NCI-H774 (cell line): ENCODE measurements around the gene TMC7.

Experiments used
- DNase-seq: peaks from one replicate; lab custom pipeline; 2025; lab: John Stamatoyannopoulos, UW

TMC7 gene

GRCh38 chr16:19089410-19089955 is 105.7 kb downstream of the TMC7 start:
- DNase-seq: no peak

DNA sequence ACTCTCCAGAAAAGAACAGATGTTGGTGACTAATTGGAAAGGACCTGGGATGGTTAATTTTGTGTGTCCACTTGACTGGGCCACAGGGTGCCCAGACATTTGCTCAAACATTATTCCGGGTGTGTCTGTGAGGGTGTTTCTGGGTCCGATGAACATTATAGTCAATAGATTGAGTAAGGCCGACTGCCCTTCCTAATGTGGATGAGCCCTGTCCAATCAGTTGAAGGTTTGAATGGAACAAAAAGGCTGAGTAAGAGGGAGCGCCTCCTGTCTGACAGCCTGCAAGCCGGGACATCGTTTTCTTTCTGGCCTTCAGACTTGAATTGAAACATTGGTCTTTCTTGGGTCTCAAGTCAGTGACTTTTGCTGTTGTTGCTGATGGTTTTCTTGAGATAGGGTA is 107.2 kb downstream of the TMC7 start:
- DNase-seq: no peak

- DNase-seq: no peak
Measured at GRCh38 chr16:19092653-19093410, 109.1 kb downstream of the TMC7 start.

DNA sequence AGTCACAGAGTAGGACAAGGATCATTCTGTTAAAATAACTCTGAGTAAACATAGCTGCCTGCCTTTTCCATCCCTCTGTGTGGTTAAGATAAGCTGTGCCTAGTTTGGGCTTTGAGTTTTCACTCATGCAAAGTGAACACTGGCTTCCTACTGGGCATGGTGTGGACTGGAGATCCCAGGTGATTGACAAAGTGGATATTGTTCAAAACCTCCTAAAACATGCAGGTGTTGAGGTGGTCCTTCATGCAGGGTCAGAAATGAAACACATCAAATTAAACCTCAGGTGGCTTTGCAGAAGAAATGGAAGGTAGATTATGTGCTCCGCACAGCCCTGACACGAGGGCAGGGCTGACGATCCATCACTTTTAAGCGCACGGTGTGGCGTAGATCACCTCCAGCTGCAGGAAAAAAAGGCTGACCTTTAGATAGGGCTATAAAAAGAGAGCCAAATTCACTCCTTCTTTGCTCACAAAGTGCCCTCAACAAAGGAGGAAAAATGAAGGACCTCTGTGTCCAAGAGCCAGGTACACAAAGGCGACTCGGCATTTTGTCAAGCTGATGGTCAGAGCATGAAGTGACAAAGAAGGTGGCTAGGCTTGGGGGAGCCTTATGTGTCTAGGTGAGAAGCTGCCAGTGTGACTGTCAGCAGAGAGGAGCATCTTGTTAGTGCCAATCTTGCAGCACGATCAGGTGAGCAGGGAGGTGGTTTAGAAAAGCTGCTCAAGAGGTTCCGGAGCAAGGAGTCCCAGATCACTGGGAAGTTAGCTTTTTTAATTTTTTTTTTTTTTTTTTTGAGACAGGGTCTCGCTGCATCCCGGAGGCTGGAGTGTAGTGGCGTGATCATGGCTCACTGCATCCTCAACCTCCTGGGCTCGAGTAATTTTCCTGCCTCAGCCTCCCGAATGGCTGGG is 110.2 kb downstream of the TMC7 start:
- no peak for DNase-seq

DNA sequence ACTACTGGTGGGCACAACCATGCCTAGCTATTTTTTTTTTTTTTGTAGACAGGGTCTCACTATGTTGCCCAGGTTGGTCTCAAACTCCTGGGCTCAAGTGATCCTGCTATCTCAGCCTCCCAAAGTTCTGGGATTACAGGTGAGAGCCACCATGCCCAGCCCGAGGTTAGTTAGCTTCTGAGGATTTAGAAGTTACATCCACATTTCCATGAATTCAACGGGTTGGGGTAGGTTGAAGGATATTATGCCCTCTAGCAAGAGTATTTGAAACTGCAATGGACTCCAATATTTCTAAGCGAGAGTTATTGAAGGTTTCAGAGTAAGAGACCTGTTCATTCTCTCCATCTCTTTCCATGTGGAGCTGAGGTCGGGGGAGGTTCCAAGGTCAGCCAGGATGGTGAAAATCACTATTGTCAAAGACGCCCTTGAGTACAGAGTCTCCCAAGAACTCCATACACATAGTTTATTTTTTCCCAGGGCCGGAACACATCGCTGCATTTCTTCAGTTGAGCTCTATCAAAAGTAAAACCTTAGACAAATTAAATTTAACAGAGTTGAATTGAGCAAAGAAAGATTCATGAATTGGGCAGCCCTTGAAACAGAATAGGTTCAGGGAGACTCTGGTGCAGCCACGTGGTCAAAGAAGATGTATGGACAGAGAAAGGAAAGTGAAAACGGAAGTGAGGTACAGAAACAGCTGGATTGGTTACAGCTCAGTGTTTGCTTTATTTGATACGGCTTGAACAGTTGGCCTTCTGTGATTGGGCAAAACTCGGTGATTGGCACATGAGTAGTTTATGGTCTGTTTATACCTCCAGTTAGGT is 111.0 kb downstream of the TMC7 start:
- DNase-seq: no peak

DNA sequence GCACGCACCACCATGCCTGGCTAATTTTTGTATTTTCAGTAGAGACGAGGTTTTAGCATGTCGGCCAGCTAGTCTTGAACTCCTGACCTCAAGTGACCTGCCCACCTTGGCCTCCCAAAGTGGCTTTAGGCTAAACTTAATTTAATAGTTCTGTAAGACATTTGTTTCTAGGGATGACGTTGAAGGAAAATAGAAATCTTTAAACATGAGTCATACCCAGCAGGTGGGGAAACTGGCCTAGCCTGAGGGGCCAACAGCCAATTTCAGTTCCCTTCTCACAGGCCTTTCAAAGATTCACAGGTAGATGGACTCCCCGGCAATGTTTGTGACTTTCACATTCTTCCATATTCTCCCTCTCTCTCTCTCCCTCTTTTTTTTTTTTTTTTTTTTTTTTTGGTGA is 111.9 kb downstream of the TMC7 start:
- DNase-seq: no peak

- no peak for DNase-seq
Measured at GRCh38 chr16:19098173-19098572, 114.4 kb downstream of the TMC7 start.

GRCh38 chr16:19102187-19102872 is 118.6 kb downstream of the TMC7 start:
- no peak for DNase-seq

GRCh38 chr16:19104607-19105006 is 120.9 kb downstream of the TMC7 start:
- DNase-seq: no peak

DNA sequence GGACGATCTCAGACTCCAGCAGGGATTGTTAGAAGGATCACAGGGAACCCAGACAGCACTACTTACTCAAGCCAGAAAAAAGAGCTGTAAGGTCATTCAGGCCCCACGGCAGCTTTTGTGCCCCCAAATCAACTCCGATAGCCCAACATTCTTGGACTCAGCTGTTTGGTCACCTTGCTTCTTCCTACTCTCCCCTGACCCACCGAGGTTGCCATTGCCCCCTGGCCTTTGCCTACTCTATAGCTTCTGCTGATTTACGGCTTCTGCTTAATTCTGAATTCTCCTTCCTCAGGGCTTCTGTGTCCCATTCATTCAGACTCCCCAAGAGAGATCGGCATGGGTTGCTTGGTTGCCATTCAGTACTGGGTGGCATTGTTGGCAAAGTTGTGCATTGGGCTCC is 121.4 kb downstream of the TMC7 start:
- DNase-seq: no peak

DNA sequence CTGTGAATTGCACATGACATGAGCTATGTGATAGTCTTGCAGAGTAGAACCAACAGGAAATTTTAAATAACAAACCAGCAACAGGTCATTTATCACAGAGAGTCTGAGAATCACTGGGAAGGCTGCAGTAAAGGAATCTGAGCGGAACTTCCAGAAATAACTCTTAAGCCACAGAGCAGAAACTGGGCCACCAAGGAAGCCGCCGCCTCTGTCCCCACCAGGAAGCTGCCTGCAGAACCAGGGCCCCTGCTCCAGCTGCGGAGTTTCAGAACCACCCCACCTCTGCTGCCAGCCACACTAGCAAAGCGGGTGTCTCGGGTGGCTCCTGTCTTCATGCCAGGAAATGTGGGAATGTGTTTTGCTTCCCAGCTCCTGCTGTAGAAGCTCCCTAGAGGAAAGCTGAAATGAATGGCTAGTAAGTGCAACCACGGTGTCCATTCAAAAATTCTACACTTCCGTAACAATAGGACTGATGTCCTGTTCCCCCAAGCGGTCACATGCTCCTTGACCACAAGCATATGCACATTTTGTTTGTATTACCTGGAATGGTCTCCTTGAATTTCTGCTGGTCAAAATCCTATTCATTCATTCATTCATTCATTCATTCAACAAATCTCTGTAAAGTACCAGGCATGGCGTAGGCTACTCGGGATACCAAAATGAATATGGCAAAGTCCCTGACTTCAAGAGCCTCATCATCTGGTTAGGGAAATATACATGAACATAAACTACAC is 122.3 kb downstream of the TMC7 start:
- DNase-seq: no peak

- DNase-seq: no peak
Measured at GRCh38 chr16:19106625-19107020, 122.9 kb downstream of the TMC7 start.

DNA sequence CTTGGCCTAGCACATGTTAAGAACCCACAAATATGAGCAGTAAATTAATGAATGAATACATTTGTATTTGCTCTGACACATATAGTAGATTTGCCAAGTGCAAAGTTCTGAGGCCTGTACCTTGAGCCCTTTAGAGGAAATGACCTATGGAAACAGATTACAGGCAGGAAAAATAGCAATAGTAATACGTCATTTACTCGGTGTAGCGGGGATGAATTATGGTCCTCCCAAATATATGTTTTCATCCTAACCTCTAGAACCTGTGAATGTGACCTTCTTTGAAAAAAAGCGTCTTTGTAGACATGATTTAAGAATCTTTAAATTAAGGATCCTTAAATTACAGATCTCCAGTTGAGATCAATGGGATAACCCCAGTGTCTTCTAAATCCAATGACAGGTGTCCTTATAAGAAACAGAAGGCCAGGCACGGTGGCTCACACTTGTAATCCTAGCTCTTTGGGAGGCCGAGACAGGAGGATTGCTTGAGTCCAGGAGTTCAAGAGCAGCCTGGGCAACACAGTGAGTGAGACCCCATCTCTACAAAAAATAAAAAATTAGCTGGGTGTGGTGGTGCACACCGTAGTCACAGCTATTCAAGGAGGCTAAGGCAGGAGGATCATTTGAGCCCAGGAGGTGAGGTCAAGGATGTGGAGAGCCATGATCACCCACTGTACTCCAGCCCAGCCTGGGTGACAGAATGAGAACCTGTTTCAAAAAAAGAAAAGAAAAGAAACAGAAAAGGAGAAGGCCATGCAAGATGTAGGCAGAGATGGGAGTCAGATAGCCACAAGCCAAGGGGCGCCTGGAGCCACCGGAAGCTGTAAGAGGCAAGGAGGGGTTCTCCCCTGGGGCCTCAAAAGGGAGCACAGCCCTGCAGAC is 124.9 kb downstream of the TMC7 start:
- no peak for DNase-seq

DNA sequence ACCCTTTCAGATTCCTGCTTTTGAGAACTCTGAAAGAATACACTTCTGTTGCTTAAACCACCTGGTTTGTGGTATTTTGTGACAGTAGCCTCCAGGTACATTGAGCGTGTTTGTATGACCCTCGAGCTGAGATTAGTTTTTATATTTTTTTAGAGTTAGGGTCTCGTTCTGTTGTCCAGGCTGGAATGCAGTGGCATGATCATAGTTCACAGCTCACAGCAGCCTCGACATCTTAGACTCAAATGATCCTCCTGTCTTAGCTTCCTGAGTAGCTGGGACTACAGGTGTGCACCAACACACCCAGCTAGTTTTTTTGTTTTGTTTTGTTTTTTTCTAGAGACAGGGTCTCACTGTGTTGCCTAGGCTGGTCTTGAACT is 125.5 kb downstream of the TMC7 start:
- DNase-seq: no peak

DNA sequence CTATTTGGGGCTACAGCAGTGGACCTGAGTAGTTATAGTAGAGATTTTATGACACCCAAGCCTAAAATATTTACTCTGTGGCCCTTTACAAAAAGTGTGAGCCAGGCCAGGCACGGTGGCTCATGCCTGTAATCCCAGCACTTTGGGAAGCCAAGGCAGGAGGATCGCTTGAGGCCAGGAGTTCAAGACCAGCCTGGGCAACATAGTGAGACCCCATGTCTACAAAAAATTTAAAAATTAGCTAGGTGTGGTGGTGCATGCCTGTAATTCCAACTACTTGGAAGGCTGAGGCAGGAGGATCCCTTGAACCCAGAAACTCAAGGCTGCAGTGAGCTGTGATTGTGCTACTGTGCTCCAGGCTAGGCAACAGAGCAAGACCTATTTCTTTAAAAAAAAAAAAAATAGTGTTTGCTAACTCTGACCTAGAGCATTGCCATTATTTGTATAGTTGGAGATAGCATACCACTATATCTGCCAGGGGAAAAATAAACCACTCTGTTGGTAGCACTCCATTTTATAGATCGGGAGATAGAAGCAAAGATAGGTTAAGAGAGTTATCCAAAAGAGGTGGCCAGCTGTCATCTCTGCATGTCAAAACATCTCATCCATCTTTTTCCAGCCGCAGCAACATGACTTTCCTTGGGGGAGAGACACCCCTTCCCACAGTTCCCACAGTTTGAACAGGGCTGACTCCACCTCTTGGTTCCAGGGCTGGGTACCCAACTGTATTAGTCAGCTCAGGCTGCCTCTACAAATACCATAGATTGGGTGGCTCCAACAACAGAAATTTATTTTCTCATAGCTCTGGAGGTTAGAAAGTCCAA is 127.0 kb downstream of the TMC7 start:
- no peak for DNase-seq

DNA sequence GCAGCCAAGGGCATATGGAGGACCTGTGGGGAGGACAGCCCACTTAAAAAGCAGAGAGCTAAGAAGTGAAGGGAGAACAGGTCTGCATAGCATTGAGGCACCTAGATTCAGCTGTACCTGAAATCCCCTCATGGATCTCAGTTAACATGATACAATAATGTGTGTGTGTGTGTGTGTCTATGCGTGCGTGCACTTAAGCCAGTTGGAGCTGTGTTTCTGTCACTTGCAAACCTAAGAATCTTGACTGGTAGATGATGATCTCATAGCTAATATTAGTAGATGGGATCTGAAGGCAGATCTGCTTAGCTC is 128.3 kb downstream of the TMC7 start:
- no peak for DNase-seq
